ENCODE measurements around the gene EVA1C.
"Not testable (repeated sequence)": the region's sequence is repeated elsewhere in the genome, so short reads cannot be mapped to it uniquely, and the experiment has no call there.

EVA1C gene

GRCh38 chr21:32535612-32536011 lies 123.1 kb downstream of the EVA1C start:
- no peak for DNase-seq

GRCh38 chr21:32537569-32537881 lies 125.0 kb downstream of the EVA1C start:
- DNase-seq = no peak

- DNase-seq = no peak
Observed at GRCh38 chr21:32538147-32538792, 125.8 kb downstream of the EVA1C start.

- no peak for DNase-seq
Observed at GRCh38 chr21:32539378-32539777, 126.9 kb downstream of the EVA1C start.

GRCh38 chr21:32543056-32543455 lies 130.6 kb downstream of the EVA1C start:
- DNase-seq = not testable (repeated sequence)

GRCh38 chr21:32543975-32544374 lies 131.5 kb downstream of the EVA1C start:
- DNase-seq = no peak

- no peak for DNase-seq
Observed at GRCh38 chr21:32544697-32545096, 132.2 kb downstream of the EVA1C start.

GRCh38 chr21:32545948-32546441 lies 133.5 kb downstream of the EVA1C start:
- no peak for DNase-seq

GRCh38 chr21:32547018-32547417 lies 134.5 kb downstream of the EVA1C start:
- no peak for DNase-seq

- DNase-seq = no peak
Observed at GRCh38 chr21:32548978-32549377, 136.5 kb downstream of the EVA1C start.

GRCh38 chr21:32549440-32549839 lies 136.9 kb downstream of the EVA1C start:
- no peak for DNase-seq

GRCh38 chr21:32549886-32550285 lies 137.4 kb downstream of the EVA1C start:
- no peak for DNase-seq

- no peak for DNase-seq
Observed at GRCh38 chr21:32554832-32555638, 142.5 kb downstream of the EVA1C start.

- DNase-seq = no peak
Observed at GRCh38 chr21:32558106-32558505, 145.6 kb downstream of the EVA1C start.

GRCh38 chr21:32559006-32559610 lies 146.6 kb downstream of the EVA1C start:
- DNase-seq = no peak

GRCh38 chr21:32560896-32561295 lies 148.4 kb downstream of the EVA1C start:
- DNase-seq = no peak

GRCh38 chr21:32561476-32561875 lies 149.0 kb downstream of the EVA1C start:
- not testable (repeated sequence) for DNase-seq

- no peak for DNase-seq
Observed at GRCh38 chr21:32562426-32562825, 149.9 kb downstream of the EVA1C start.

- DNase-seq = no peak
Observed at GRCh38 chr21:32562915-32563314, 150.4 kb downstream of the EVA1C start.
